Trophoblast cell (in vitro differentiated cells and primary cell): ENCODE measurements around the gene LACTBL1.

ENCODE experiments used
- DNase-seq, 2 donors: peaks; one replicate each; pipeline ENCODE4 v3.0.0-alpha.2; 2016
- H2AFZ ChIP-seq: 2 replicates; pipeline ENCODE4 v1.6.1; 2013; ENCODE audit warnings: low read length, moderate library complexity, mild to moderate bottlenecking; ENCODE audit not compliant: insufficient read depth, poor library complexity
- H2AK5ac ChIP-seq: 2 replicates; pipeline ENCODE4 v1.6.1; 2013; ENCODE audit warnings: mild to moderate bottlenecking, low read length
- H2BK120ac ChIP-seq: 2 replicates; pipeline ENCODE4 v1.6.1; 2013; ENCODE audit warnings: low read length, mild to moderate bottlenecking, moderate library complexity; ENCODE audit not compliant: insufficient read depth, poor library complexity
- H2BK12ac ChIP-seq: 2 replicates; pipeline ENCODE4 v1.6.1; 2013; ENCODE audit warnings: mild to moderate bottlenecking, low read length, moderate library complexity
- H2BK5ac ChIP-seq: 2 replicates; pipeline ENCODE4 v1.6.1; 2013; ENCODE audit warnings: low read length, low read depth, moderate library complexity, mild to moderate bottlenecking; ENCODE audit not compliant: poor library complexity
- H3K14ac ChIP-seq: 2 replicates; pipeline ENCODE4 v1.6.1; 2013; ENCODE audit warnings: mild to moderate bottlenecking, low read length
- H3K18ac ChIP-seq: 2 replicates; pipeline ENCODE4 v1.6.1; 2013; ENCODE audit warnings: mild to moderate bottlenecking, low read length
- H3K23ac ChIP-seq: 2 replicates; pipeline ENCODE4 v1.6.1; 2013; ENCODE audit warnings: low read length
- H3K27ac ChIP-seq: 2 replicates; pipeline ENCODE4 v1.5.1; 2013; ENCODE audit warnings: low read depth, mild to moderate bottlenecking, inconsistent platforms, low read length, moderate library complexity
- H3K27me3 ChIP-seq: 2 replicates; pipeline ENCODE4 v1.6.1; 2013; ENCODE audit warnings: inconsistent platforms, mild to moderate bottlenecking, low read length, moderate library complexity; ENCODE audit not compliant: insufficient read depth
- H3K36me3 ChIP-seq, 2 experiments: 1 replicate in 1 of 2; 2 replicates in 1 of 2; pipeline ENCODE4 v1.6.1; 2013; ENCODE audit warnings: low read length in 2 of 2, mild to moderate bottlenecking in 2 of 2, moderate library complexity in 1 of 2; ENCODE audit not compliant: insufficient read depth in 2 of 2, control insufficient read depth in 1 of 2
- H3K4ac ChIP-seq: 2 replicates; pipeline ENCODE4 v1.6.1; 2013; ENCODE audit warnings: low read depth, mild to moderate bottlenecking, low read length, moderate library complexity
- H3K4me1 ChIP-seq, 2 experiments: 1 replicate in 1 of 2; 2 replicates in 1 of 2; pipeline ENCODE4 v1.6.1; 2013; ENCODE audit warnings: low read length in 2 of 2, mild to moderate bottlenecking in 2 of 2, moderate library complexity in 1 of 2; ENCODE audit not compliant: insufficient read depth in 2 of 2, control insufficient read depth in 1 of 2
- H3K4me2 ChIP-seq: 2 replicates; pipeline ENCODE4 v1.6.1; 2013; ENCODE audit warnings: inconsistent platforms, mild to moderate bottlenecking, low read length, moderate library complexity
- H3K4me3 ChIP-seq: 2 replicates; pipeline ENCODE4 v1.5.1; 2013; ENCODE audit warnings: mild to moderate bottlenecking, low read depth, low read length, inconsistent platforms
- H3K79me1 ChIP-seq: one replicate; pipeline ENCODE4 v1.6.1; 2013; ENCODE audit warnings: low read length
- H3K79me2 ChIP-seq: 2 replicates; pipeline ENCODE4 v1.6.1; 2013; ENCODE audit warnings: low read length, mild to moderate bottlenecking; ENCODE audit not compliant: control insufficient read depth, insufficient read depth, poor library complexity
- H3K9ac ChIP-seq: 2 replicates; pipeline ENCODE4 v1.6.1; 2013; ENCODE audit warnings: mild to moderate bottlenecking, low read length
- H3K9me3 ChIP-seq: 2 replicates; pipeline ENCODE4 v1.6.1; 2013; ENCODE audit warnings: low read depth, mild to moderate bottlenecking, control low read depth, inconsistent platforms, low read length; ENCODE audit not compliant: insufficient read depth
- H4K12ac ChIP-seq: 2 replicates; pipeline ENCODE4 v1.6.1; 2013; ENCODE audit warnings: low read depth, mild to moderate bottlenecking, low read length, moderate library complexity
- H4K8ac ChIP-seq: 2 replicates; pipeline ENCODE4 v1.6.1; 2013; ENCODE audit warnings: low read depth, mild to moderate bottlenecking, low read length, moderate library complexity
- H4K91ac ChIP-seq: one replicate; pipeline ENCODE4 v1.6.1; 2013; ENCODE audit warnings: low read depth, mild to moderate bottlenecking, low read length, moderate library complexity
- whole genome bisulfite sequencing: extraction: QIAGEN DNeasy Blood & Tissue Kit; methylation state at CpG from one replicate; pipeline ENCODE4 v1.1.7; 2013; ENCODE audit warnings: missing lambda C conversion rate; ENCODE audit not compliant: insufficient read length, insufficient coverage; ENCODE audit errors: extremely low coverage; 5-methylcytosine and 5-hydroxymethylcytosine counted together

Gene LACTBL1

GRCh38 chr1:22967833-22968232 lies 4.8 kb downstream of the LACTBL1 start:
- H3K4me2 ChIP-seq, result no peak overlapping the region
- no peak overlapping the region for H2AK5ac ChIP-seq
- H4K8ac ChIP-seq, result no peak overlapping the region
- no peak overlapping the region for H4K12ac ChIP-seq
- no peak overlapping the region for H3K4ac ChIP-seq
- no peak overlapping the region for H2BK120ac ChIP-seq
- peaks cover 3% of the 10 kb centered on the region for H3K27me3 ChIP-seq
- no peak overlapping the region for H3K23ac ChIP-seq
- no CpG with 5 or more reads among the region's 2 CpGs for WGBS
- H3K27ac ChIP-seq, result no peak overlapping the region
- H3K4me3 ChIP-seq, result no peak overlapping the region
- no peak overlapping the region for H3K14ac ChIP-seq
- H2BK5ac ChIP-seq, result no peak overlapping the region
- H2AFZ ChIP-seq, result no peak overlapping the region
- peaks cover 3 to 7% of the 10 kb centered on the region in 2 experiments for H3K4me1 ChIP-seq
- H3K18ac ChIP-seq, result no peak overlapping the region
- peaks cover 1% of the 10 kb centered on the region for H3K9me3 ChIP-seq
- H3K79me2 ChIP-seq, result no peaks in the 10 kb centered on the region
- no peak overlapping the region for H3K9ac ChIP-seq
- H3K36me3 ChIP-seq, result no peaks in the 10 kb centered on the region
- no peak overlapping the region for H2BK12ac ChIP-seq
- H4K91ac ChIP-seq, result no peak overlapping the region
- DNase-seq, result no peak
- H3K79me1 ChIP-seq, result no peaks in the 10 kb centered on the region

- Histone ChIP-seq H3K79me2 (no peaks in the 10 kb centered on the region), H3K23ac (no peak overlapping the region), H4K8ac (no peak overlapping the region), H2BK5ac (no peak overlapping the region), H3K4me1 (peaks cover under 1 to 2% of the 10 kb centered on the region in 2 experiments), H3K9ac (no peak overlapping the region), H3K4me2 (no peak overlapping the region), H3K4ac (no peak overlapping the region), H3K36me3 (no peaks in the 10 kb centered on the region), H2BK120ac (no peak overlapping the region), H2AFZ (no peak overlapping the region), H4K91ac (no peak overlapping the region), H4K12ac (no peak overlapping the region), H3K9me3 (peaks cover 1% of the 10 kb centered on the region), H2AK5ac (no peak overlapping the region), H3K79me1 (no peaks in the 10 kb centered on the region), H3K14ac (no peak overlapping the region), H3K18ac (no peak overlapping the region), H3K4me3 (no peak overlapping the region), H3K27me3 (peaks cover 3% of the 10 kb centered on the region), H3K27ac (no peak overlapping the region), H2BK12ac (no peak overlapping the region)
- DNase-seq, result no peak
- no CpG with 5 or more reads among the region's 5 CpGs for WGBS
Observed at GRCh38 chr1:22966309-22966708, 6.4 kb downstream of the LACTBL1 start.

GRCh38 chr1:22963044-22963677 lies 9.5 kb downstream of the LACTBL1 start:
- H4K8ac ChIP-seq, result no peak overlapping the region
- peaks cover 3% of the 10 kb centered on the region for H3K27me3 ChIP-seq
- H3K9me3 ChIP-seq, result peaks cover 1% of the 10 kb centered on the region
- no peak overlapping the region for H3K4me3 ChIP-seq
- H2BK120ac ChIP-seq, result no peak overlapping the region
- DNase-seq, result no peak
- no peak overlapping the region for H3K4ac ChIP-seq
- H2AK5ac ChIP-seq, result no peak overlapping the region
- no peak overlapping the region for H3K9ac ChIP-seq
- H3K79me2 ChIP-seq, result no peaks in the 10 kb centered on the region
- H2BK5ac ChIP-seq, result no peak overlapping the region
- no peak overlapping the region for H2AFZ ChIP-seq
- H4K12ac ChIP-seq, result no peak overlapping the region
- no peak overlapping the region for H4K91ac ChIP-seq
- no peak overlapping the region for H3K18ac ChIP-seq
- H3K36me3 ChIP-seq, result no peaks in the 10 kb centered on the region
- H3K27ac ChIP-seq, result no peak overlapping the region
- H3K23ac ChIP-seq, result no peak overlapping the region
- no peaks in the 10 kb centered on the region for H3K79me1 ChIP-seq
- H3K4me2 ChIP-seq, result no peak overlapping the region
- no peaks in the 10 kb centered on the region for H3K4me1 ChIP-seq
- no peak overlapping the region for H2BK12ac ChIP-seq
- no CpG with 5 or more reads among the region's 10 CpGs for WGBS
- H3K14ac ChIP-seq, result no peak overlapping the region

- H3K9ac ChIP-seq, result no peak overlapping the region
- H3K27ac ChIP-seq, result no peak overlapping the region
- WGBS, result no CpG with 5 or more reads among the region's 3 CpGs
Observed at GRCh38 chr1:22962558-22962957, 10.1 kb downstream of the LACTBL1 start.

More at GRCh38 chr1:22962558-22962957, 10.1 kb downstream of the LACTBL1 start:
- Histone ChIP-seq H4K12ac (no peak overlapping the region), H2BK12ac (no peak overlapping the region), H3K4ac (no peak overlapping the region), H3K36me3 (no peaks in the 10 kb centered on the region), H3K4me1 (no peaks in the 10 kb centered on the region), H3K27me3 (peaks cover 3% of the 10 kb centered on the region), H3K79me1 (no peaks in the 10 kb centered on the region), H2AK5ac (no peak overlapping the region), H3K79me2 (no peaks in the 10 kb centered on the region), H3K18ac (no peak overlapping the region), H3K9me3 (peaks cover 1% of the 10 kb centered on the region), H4K8ac (no peak overlapping the region), H3K14ac (no peak overlapping the region), H2AFZ (no peak overlapping the region), H4K91ac (no peak overlapping the region), H3K4me3 (no peak overlapping the region), H2BK5ac (no peak overlapping the region), H2BK120ac (no peak overlapping the region), H3K4me2 (no peak overlapping the region), H3K23ac (no peak overlapping the region)
- no peak for DNase-seq
